SK-N-MC (cell line): ENCODE results near the gene ZBTB20.

ENCODE experiments used
- EZH2 ChIP-seq: fragments of 200-600 bp; sonication (generic); IDR thresholded peaks from one replicate; pipeline ENCODE4 v1.6.1; 2017; ENCODE audit warnings: antibody characterized with exemption
- POLR2AphosphoS5 ChIP-seq: IDR thresholded peaks from 2 replicates; pipeline ENCODE4 v1.6.1; 2012; ENCODE audit warnings: mild to moderate bottlenecking, low read depth, low read length, borderline replicate concordance

DNA sequence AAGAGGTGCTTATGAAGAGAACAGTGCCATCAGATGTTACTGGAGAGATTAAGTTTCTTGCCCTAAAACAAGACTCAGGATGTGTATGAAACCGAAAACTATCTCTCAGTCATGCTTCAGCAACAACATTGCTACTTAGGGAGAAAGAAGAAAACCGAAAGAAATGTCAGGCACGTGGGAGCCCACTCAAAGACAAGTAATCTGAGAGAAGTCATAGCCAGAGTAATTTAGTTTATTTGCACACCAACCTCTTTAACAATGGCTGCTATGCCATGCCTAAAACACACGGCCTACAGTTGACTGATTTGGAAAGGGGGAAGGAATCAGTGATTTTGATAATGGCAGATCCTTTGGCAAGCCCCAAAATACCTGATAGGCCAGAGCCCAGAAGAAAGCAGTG is 690.3 kb downstream of the ZBTB20 start:
- TF ChIP-seq EZH2 (no peak), POLR2AphosphoS5 (no peak)
